ENCODE measurements around the gene FAXDC2.

- TF ChIP-seq EZH2phosphoT487 (IDR thresholded peaks at IDR 0.05; ENCODE audit: low read depth): no peak
- no peak for TF ChIP-seq CTCF (IDR thresholded peaks at IDR 0.05; ENCODE audit: low read depth, low read length)
These were observed 28.4 kb upstream of the FAXDC2 start for GRCh38 chr5:154878642-154879335.
